NCI-H526 (cell line): Measurements from ENCODE around the gene VAPA.

ENCODE experiments used
- DNase-seq, 2 experiments: peaks; one replicate each; lab custom pipeline; 2025; lab: John Stamatoyannopoulos, UW

Gene VAPA

GRCh38 chr18:9975658-9976057, 61.8 kb downstream of the VAPA start:
- no peak for DNase-seq

GRCh38 chr18:9982711-9983110, 68.9 kb downstream of the VAPA start:
- DNase-seq: no peak

GRCh38 chr18:9984080-9984479, 70.3 kb downstream of the VAPA start:
- DNase-seq: no peak

- no peak for DNase-seq
Measured at GRCh38 chr18:9985641-9986040, 71.8 kb downstream of the VAPA start.

GRCh38 chr18:9986156-9986930, 72.5 kb downstream of the VAPA start:
- no peak for DNase-seq

GRCh38 chr18:9987345-9987744, 73.5 kb downstream of the VAPA start:
- no peak for DNase-seq

- peak; percentile 17 to 51 for DNase-seq
Measured at GRCh38 chr18:9987931-9988330, 74.1 kb downstream of the VAPA start.

GRCh38 chr18:9988665-9989064, 74.8 kb downstream of the VAPA start:
- no peak for DNase-seq

GRCh38 chr18:9989481-9989880, 75.7 kb downstream of the VAPA start:
- no peak for DNase-seq

- DNase-seq: no peak
Measured at GRCh38 chr18:9991011-9992000, 77.5 kb downstream of the VAPA start.

GRCh38 chr18:9992300-9992972, 78.6 kb downstream of the VAPA start:
- DNase-seq: no peak

- DNase-seq: no peak
Measured at GRCh38 chr18:9992973-9993520, 79.2 kb downstream of the VAPA start.

GRCh38 chr18:9993521-9994025, 79.8 kb downstream of the VAPA start:
- no peak for DNase-seq

GRCh38 chr18:9994026-9994570, 80.3 kb downstream of the VAPA start:
- no peak for DNase-seq

GRCh38 chr18:9994701-9995235, 81.0 kb downstream of the VAPA start:
- DNase-seq: no peak

GRCh38 chr18:9995631-9996030, 81.8 kb downstream of the VAPA start:
- no peak for DNase-seq

GRCh38 chr18:9996094-9996493, 82.3 kb downstream of the VAPA start:
- DNase-seq: no peak

GRCh38 chr18:9997711-9998110, 83.9 kb downstream of the VAPA start:
- DNase-seq: no peak

- no peak for DNase-seq
Measured at GRCh38 chr18:9998330-9998729, 84.5 kb downstream of the VAPA start.

- no peak for DNase-seq
Measured at GRCh38 chr18:10002280-10002679, 88.5 kb downstream of the VAPA start.

- no peak for DNase-seq
Measured at GRCh38 chr18:10003281-10003680, 89.5 kb downstream of the VAPA start.
